CD4-positive, alpha-beta T cell treated with Interleukin-12 subunit alpha and Interleukin-12 subunit beta, for 1 hour (primary cell): Measurements from ENCODE around the gene PSMC3IP.
"Not testable (repeated sequence)": the region's sequence is repeated elsewhere in the genome, so short reads cannot be mapped to it uniquely, and the experiment has no call there.

Experiments
- DNase-seq: peaks from one replicate; pipeline ENCODE4 v3.0.0-alpha.2; 2020

The PSMC3IP gene

GRCh38 chr17:42577532-42578281 is at the start of gene PSMC3IP:
Gene PSMC3IP, minus strand, starts transcription at chr17:42577729. Its CDS starts 43 bp downstream, at chr17:42577686.
- peak; percentile 92 for DNase-seq

GRCh38 chr17:42623732-42624596 is 46.4 kb upstream of the PSMC3IP start:
- DNase-seq: no peak

GRCh38 chr17:42623271-42623670 is 45.7 kb upstream of the PSMC3IP start:
- DNase-seq: no peak

- not testable (repeated sequence) for DNase-seq
Observed at GRCh38 chr17:42621987-42622386, 44.5 kb upstream of the PSMC3IP start.

GRCh38 chr17:42618442-42619150 is 41.1 kb upstream of the PSMC3IP start:
- no peak for DNase-seq

GRCh38 chr17:42617956-42618431 is 40.5 kb upstream of the PSMC3IP start:
- no peak for DNase-seq

GRCh38 chr17:42613699-42614295 is 36.3 kb upstream of the PSMC3IP start:
- DNase-seq: no peak

- DNase-seq: no peak
Observed at GRCh38 chr17:42612013-42612412, 34.5 kb upstream of the PSMC3IP start.

- DNase-seq: not testable (repeated sequence)
Observed at GRCh38 chr17:42609814-42610801, 32.6 kb upstream of the PSMC3IP start.

GRCh38 chr17:42609182-42609813 is 31.8 kb upstream of the PSMC3IP start, which contains the start of the genes RETREG3 and TUBG1:
Gene RETREG3, minus strand, starts transcription at chr17:42609374. Its CDS starts 50 bp downstream, at chr17:42609324.
Gene TUBG1, plus strand, starts transcription at chr17:42609683. Its CDS starts 55 bp downstream, at chr17:42609738.
- DNase-seq: peak; percentile 99

- peak; percentile 12 for DNase-seq
Observed at GRCh38 chr17:42608305-42609181, 31.0 kb upstream of the PSMC3IP start.

GRCh38 chr17:42607769-42608168 is 30.2 kb upstream of the PSMC3IP start:
- no peak for DNase-seq

- no peak for DNase-seq
Observed at GRCh38 chr17:42603318-42603717, 25.8 kb upstream of the PSMC3IP start.

- no peak for DNase-seq
Observed at GRCh38 chr17:42598905-42599304, 21.4 kb upstream of the PSMC3IP start.

- DNase-seq: no peak
Observed at GRCh38 chr17:42596386-42596785, 18.9 kb upstream of the PSMC3IP start.

GRCh38 chr17:42591411-42591810 is 13.9 kb upstream of the PSMC3IP start:
- DNase-seq: no peak

- no peak for DNase-seq
Observed at GRCh38 chr17:42590886-42591285, 13.4 kb upstream of the PSMC3IP start.

- DNase-seq: no peak
Observed at GRCh38 chr17:42586514-42587230, 9.1 kb upstream of the PSMC3IP start.

GRCh38 chr17:42585353-42585752 is 7.8 kb upstream of the PSMC3IP start:
- DNase-seq: no peak
